PFSK-1 (cell line): ENCODE data around the gene DGKG.

Experiments
- FOXP2 ChIP-seq: optimal IDR thresholded peaks from 2 replicates; pipeline ENCODE3; 2011; ENCODE audit warnings: borderline replicate concordance, control low read depth, inconsistent platforms; ENCODE audit not compliant: insufficient read depth; ENCODE audit errors: extremely low read length, extremely low read depth
- POLR2AphosphoS5 ChIP-seq: IDR thresholded peaks from 2 replicates; pipeline ENCODE4 v1.6.1; 2012; ENCODE audit warnings: low read depth, mild to moderate bottlenecking, control low read depth, low read length, moderate library complexity
- SIN3A ChIP-seq: IDR thresholded peaks from 2 replicates; pipeline ENCODE4 v1.6.1; 2012; ENCODE audit warnings: mild to moderate bottlenecking, low read length, moderate library complexity, borderline replicate concordance; ENCODE audit not compliant: insufficient read depth
- TAF1 ChIP-seq: IDR thresholded peaks from 2 replicates; pipeline ENCODE4 v1.6.1; 2012; ENCODE audit warnings: low read length, control low read depth, borderline replicate concordance; ENCODE audit not compliant: insufficient read depth
- TF ChIP-seq, protein P1 (sequence below), 2 experiments: IDR thresholded peaks; 2 replicates each; pipeline versions ENCODE4 v1.6.1 to v1.8.0; 2011 to 2012; ENCODE audit warnings: low read depth in 2 of 2, low read length in 2 of 2, control low read depth in 1 of 2, inconsistent platforms in 1 of 2, mild to moderate bottlenecking in 1 of 2, moderate library complexity in 1 of 2; ENCODE audit not compliant: insufficient read depth in 1 of 2

DGKG gene

DNA sequence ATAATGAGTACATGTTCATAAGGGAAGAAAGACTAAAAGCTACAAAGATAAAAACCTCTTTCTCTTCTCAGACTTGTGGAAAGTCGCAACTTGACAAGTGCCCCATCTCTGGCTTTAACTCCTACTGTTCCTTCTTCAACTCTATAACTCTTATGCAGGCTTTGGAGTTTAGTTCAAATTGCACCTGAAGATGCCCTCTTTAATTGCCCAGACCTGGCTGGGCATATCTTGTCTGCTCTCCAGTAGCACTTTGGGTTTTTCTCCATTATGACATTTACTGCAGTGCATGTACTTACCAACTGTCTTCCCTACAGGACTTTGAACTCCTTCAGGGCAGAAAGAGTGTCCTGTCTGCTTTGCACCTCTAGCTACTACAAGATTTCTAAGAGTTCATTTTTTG is 32.4 kb downstream of the DGKG start:
- TF ChIP-seq FOXP2 (no peak), SIN3A (no peak), POLR2AphosphoS5 (no peak), TAF1 (no peak)
- TF ChIP-seq, protein P1, sequence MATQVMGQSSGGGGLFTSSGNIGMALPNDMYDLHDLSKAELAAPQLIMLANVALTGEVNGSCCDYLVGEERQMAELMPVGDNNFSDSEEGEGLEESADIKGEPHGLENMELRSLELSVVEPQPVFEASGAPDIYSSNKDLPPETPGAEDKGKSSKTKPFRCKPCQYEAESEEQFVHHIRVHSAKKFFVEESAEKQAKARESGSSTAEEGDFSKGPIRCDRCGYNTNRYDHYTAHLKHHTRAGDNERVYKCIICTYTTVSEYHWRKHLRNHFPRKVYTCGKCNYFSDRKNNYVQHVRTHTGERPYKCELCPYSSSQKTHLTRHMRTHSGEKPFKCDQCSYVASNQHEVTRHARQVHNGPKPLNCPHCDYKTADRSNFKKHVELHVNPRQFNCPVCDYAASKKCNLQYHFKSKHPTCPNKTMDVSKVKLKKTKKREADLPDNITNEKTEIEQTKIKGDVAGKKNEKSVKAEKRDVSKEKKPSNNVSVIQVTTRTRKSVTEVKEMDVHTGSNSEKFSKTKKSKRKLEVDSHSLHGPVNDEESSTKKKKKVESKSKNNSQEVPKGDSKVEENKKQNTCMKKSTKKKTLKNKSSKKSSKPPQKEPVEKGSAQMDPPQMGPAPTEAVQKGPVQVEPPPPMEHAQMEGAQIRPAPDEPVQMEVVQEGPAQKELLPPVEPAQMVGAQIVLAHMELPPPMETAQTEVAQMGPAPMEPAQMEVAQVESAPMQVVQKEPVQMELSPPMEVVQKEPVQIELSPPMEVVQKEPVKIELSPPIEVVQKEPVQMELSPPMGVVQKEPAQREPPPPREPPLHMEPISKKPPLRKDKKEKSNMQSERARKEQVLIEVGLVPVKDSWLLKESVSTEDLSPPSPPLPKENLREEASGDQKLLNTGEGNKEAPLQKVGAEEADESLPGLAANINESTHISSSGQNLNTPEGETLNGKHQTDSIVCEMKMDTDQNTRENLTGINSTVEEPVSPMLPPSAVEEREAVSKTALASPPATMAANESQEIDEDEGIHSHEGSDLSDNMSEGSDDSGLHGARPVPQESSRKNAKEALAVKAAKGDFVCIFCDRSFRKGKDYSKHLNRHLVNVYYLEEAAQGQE (IDR thresholded peaks at IDR 0.05; ENCODE audit: insufficient read depth in 1 of 2, low read depth in 2 of 2, low read length in 2 of 2): no peak

DNA sequence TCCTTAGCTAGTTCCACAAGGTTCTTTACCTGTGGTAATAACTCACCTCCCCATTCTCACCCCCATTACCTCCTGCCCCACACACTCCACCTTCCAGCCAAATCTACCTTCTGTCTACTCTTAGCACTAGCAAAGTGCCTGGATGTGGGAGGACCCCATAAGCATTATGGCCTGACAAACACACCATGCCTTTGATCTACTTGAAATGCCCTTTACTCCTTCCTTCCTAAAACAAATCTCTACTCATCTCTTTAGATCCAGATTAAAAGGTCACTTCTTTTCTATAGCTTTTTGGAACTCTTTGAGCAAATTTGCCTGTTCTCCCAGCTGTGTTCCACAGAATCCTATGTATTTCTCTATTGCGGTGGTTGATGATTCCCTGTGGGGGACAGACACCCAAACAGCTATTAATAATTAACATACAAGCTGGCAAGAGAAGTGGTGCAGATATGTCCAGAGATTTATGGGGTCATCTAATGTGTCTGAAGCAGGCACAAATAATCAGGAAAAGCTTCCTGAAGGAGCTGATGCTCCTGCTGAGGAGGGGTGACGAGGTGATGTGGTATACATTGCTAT is 34.0 kb downstream of the DGKG start:
- TF ChIP-seq FOXP2 (no peak), SIN3A (no peak), TAF1 (no peak), POLR2AphosphoS5 (no peak)
- TF ChIP-seq, protein P1 (IDR thresholded peaks at IDR 0.05; ENCODE audit: insufficient read depth in 1 of 2, low read depth in 2 of 2, low read length in 2 of 2): no peak

DNA sequence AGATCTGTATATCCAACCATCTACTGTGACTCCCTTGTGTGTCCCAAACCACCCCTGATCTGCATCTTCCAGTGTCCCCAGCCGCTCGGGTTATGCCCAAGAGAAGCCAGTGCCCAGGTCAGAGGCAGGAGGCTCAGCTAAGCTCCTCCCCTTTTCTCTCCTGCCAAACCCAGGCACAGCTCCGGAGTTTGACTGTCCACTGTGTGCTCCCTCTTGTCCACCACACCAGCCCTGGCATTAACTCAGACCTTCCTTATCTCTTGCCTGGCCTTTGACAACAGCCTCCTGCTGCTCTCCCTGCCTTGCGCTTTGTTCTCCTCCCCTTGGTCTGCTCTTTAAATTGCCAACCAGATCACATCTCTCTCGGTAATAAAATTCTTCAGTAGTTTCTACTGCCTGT is 39.3 kb downstream of the DGKG start:
- no peak for TF ChIP-seq SIN3A
- no peak for TF ChIP-seq FOXP2
- no peak for TF ChIP-seq POLR2AphosphoS5
- TF ChIP-seq, protein P1 (IDR thresholded peaks at IDR 0.05; ENCODE audit: insufficient read depth in 1 of 2, low read depth in 2 of 2, low read length in 2 of 2): no peak
- TF ChIP-seq TAF1: no peak

DNA sequence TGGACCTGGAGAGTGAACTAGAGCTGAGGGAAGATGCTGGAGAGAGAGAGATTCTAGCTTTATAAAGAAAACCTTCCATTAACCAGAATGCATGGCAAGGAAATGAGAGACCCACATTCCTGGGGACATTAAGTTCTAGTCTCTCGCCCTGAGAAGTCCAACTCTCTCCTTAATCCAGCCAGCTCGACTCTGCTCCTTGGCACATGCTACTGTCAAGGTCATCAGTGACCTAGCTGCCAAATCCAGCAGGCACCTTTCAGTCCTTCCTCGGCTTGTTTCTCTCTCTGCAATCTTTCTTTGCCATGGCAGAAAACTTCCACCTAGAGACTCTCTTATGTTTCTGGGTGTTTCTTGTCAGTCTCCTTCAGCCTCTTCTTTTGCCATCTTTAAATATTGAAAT is 40.3 kb downstream of the DGKG start:
- TF ChIP-seq TAF1: no peak
- no peak for TF ChIP-seq FOXP2
- no peak for TF ChIP-seq POLR2AphosphoS5
- TF ChIP-seq SIN3A: no peak
- TF ChIP-seq, protein P1 (IDR thresholded peaks at IDR 0.05; ENCODE audit: insufficient read depth in 1 of 2, low read depth in 2 of 2, low read length in 2 of 2): no peak
